Astrocyte (in vitro differentiated cells and primary cell): Measurements from ENCODE around the gene CAMKK2. TPM values are rescaled to one million over a fixed set of nuclear protein-coding genes. Genes with fewer than 3 reads are reported as not detected.

Source experiments
- DNase-seq: peaks from one replicate; pipeline ENCODE4 v3.0.0-alpha.2; 2010; ENCODE audit warnings: low read depth
- FAIRE-seq: peaks from 2 replicates; lab custom pipeline; 2011; peaks lifted over from hg19 to GRCh38; lab: Jason Lieb, UNC
- H2AFZ ChIP-seq: 2 replicates; pipeline ENCODE4 v1.6.0; 2012; ENCODE audit warnings: low read depth, low read length, inconsistent platforms
- H3K27ac ChIP-seq: 2 replicates; pipeline ENCODE4 v1.5.1; 2011; ENCODE audit warnings: low read depth, low read length, inconsistent platforms
- H3K27me3 ChIP-seq: 2 replicates; pipeline ENCODE4 v1.6.0; 2011; ENCODE audit warnings: low read length, inconsistent platforms; ENCODE audit not compliant: insufficient read depth
- H3K36me3 ChIP-seq: 2 replicates; pipeline ENCODE4 v1.5.1; 2011; ENCODE audit warnings: low read length, inconsistent platforms; ENCODE audit not compliant: insufficient read depth
- H3K4me1 ChIP-seq: 2 replicates; pipeline ENCODE4 v1.5.1; 2011; ENCODE audit warnings: low read length, inconsistent platforms; ENCODE audit not compliant: insufficient read depth
- H3K4me2 ChIP-seq: 2 replicates; pipeline ENCODE4 v1.6.0; 2012; ENCODE audit warnings: low read length, inconsistent platforms
- H3K4me3 ChIP-seq: 2 replicates; pipeline ENCODE4 v1.5.1; 2011; ENCODE audit warnings: low read depth, mild to moderate bottlenecking, low read length, inconsistent platforms; ENCODE audit not compliant: insufficient read depth
- H3K79me2 ChIP-seq: 2 replicates; pipeline ENCODE4 v1.6.0; 2012; ENCODE audit warnings: mild to moderate bottlenecking, low read length, inconsistent platforms; ENCODE audit not compliant: insufficient read depth
- H3K9ac ChIP-seq: 2 replicates; pipeline ENCODE4 v1.6.0; 2012; ENCODE audit warnings: mild to moderate bottlenecking, low read length, inconsistent platforms
- H3K9me3 ChIP-seq: 2 replicates; pipeline ENCODE4 v1.5.1; 2012; ENCODE audit warnings: low read depth, mild to moderate bottlenecking, low read length, inconsistent platforms; ENCODE audit not compliant: insufficient read depth
- H4K20me1 ChIP-seq: 2 replicates; pipeline ENCODE4 v1.6.0; 2012; ENCODE audit warnings: low read length, inconsistent platforms; ENCODE audit not compliant: insufficient read depth
- H3K27ac Mint-ChIP-seq: one replicate; pipeline ENCODE4 v1.8.0; 2021; ENCODE audit warnings: mild to moderate bottlenecking, mixed read lengths; ENCODE audit not compliant: unreplicated experiment
- H3K27me3 Mint-ChIP-seq: one replicate; pipeline ENCODE4 v1.8.0; 2021; ENCODE audit warnings: low read depth, mixed read lengths; ENCODE audit not compliant: unreplicated experiment
- H3K36me3 Mint-ChIP-seq: one replicate; pipeline ENCODE4 v1.8.0; 2021; ENCODE audit warnings: low read depth, mixed read lengths; ENCODE audit not compliant: unreplicated experiment
- H3K4me1 Mint-ChIP-seq: one replicate; pipeline ENCODE4 v1.8.0; 2021; ENCODE audit warnings: low read depth, mixed read lengths; ENCODE audit not compliant: unreplicated experiment
- H3K4me3 Mint-ChIP-seq: one replicate; pipeline ENCODE4 v1.8.0; 2021; ENCODE audit warnings: mild to moderate bottlenecking, moderate library complexity, mixed read lengths; ENCODE audit not compliant: unreplicated experiment
- H3K9me3 Mint-ChIP-seq: one replicate; pipeline ENCODE4 v1.8.0; 2021; ENCODE audit warnings: mild to moderate bottlenecking, mixed read lengths; ENCODE audit not compliant: unreplicated experiment
- CTCF ChIP-seq: IDR thresholded peaks from 2 replicates; pipeline ENCODE4 v1.5.1; 2011; ENCODE audit warnings: low read depth, mild to moderate bottlenecking, inconsistent platforms, low read length, moderate library complexity; ENCODE audit not compliant: insufficient read depth
- EZH2 ChIP-seq: IDR thresholded peaks from 2 replicates; pipeline ENCODE4 v1.6.1; 2012; ENCODE audit warnings: mild to moderate bottlenecking, low read length, inconsistent platforms; ENCODE audit not compliant: insufficient read depth
- total RNA-seq: library from RNA; stranded (reverse); gene quantifications from 2 replicates; pipeline ENCODE4 v1.2.1, GENCODE V29; 2021

The CAMKK2 gene
- total RNA-seq, 1 donor from 2014 or later: 22.0 TPM

GRCh38 chr12:121217761-121218160 lies 78.7 kb downstream of the CAMKK2 start:
- no peak for TF ChIP-seq CTCF
- no peak for TF ChIP-seq EZH2
- no peak overlapping the region for H3K4me3 ChIP-seq
- no peaks in the 10 kb centered on the region for H3K27me3 ChIP-seq
- no peak overlapping the region for H3K4me3 Mint-ChIP-seq
- peaks cover 9% of the 10 kb centered on the region for H4K20me1 ChIP-seq
- no peaks in the 10 kb centered on the region for H3K79me2 ChIP-seq
- no peaks in the 10 kb centered on the region for H3K27me3 Mint-ChIP-seq
- DNase-seq (no peak), FAIRE-seq (no peak)
- H3K27ac Mint-ChIP-seq: no peak overlapping the region
- H3K4me1 Mint-ChIP-seq: peaks cover 16% of the 10 kb centered on the region
- H3K4me1 ChIP-seq: peaks cover 9% of the 10 kb centered on the region
- no peak overlapping the region for H2AFZ ChIP-seq
- peaks cover 8% of the 10 kb centered on the region for H3K36me3 Mint-ChIP-seq
- no peak overlapping the region for H3K4me2 ChIP-seq
- no peaks in the 10 kb centered on the region for H3K9me3 Mint-ChIP-seq
- no peak overlapping the region for H3K9ac ChIP-seq
- H3K36me3 ChIP-seq: no peaks in the 10 kb centered on the region
- no peaks in the 10 kb centered on the region for H3K9me3 ChIP-seq
- no peak overlapping the region for H3K27ac ChIP-seq

GRCh38 chr12:121217063-121217462 lies 79.4 kb downstream of the CAMKK2 start:
- no peaks in the 10 kb centered on the region for H3K9me3 ChIP-seq
- Mint-ChIP-seq H3K27me3 (no peaks in the 10 kb centered on the region), H3K4me3 (no peak overlapping the region), H3K36me3 (peaks cover 7% of the 10 kb centered on the region), H3K27ac (no peak overlapping the region), H3K4me1 (peaks cover 16% of the 10 kb centered on the region), H3K9me3 (no peaks in the 10 kb centered on the region)
- no peak overlapping the region for H3K9ac ChIP-seq
- FAIRE-seq: no peak
- H3K27ac ChIP-seq: no peak overlapping the region
- H3K79me2 ChIP-seq: no peaks in the 10 kb centered on the region
- no peak overlapping the region for H3K4me3 ChIP-seq
- no peaks in the 10 kb centered on the region for H3K27me3 ChIP-seq
- H3K36me3 ChIP-seq: no peaks in the 10 kb centered on the region
- DNase-seq: no peak
- H4K20me1 ChIP-seq: peaks cover 9% of the 10 kb centered on the region
- H2AFZ ChIP-seq: no peak overlapping the region
- no peak for TF ChIP-seq CTCF
- no peak for TF ChIP-seq EZH2
- peaks cover 9% of the 10 kb centered on the region for H3K4me1 ChIP-seq
- H3K4me2 ChIP-seq: no peak overlapping the region

GRCh38 chr12:121216102-121216501 lies 80.4 kb downstream of the CAMKK2 start:
- peaks cover 9% of the 10 kb centered on the region for H3K4me1 ChIP-seq
- H3K9ac ChIP-seq: no peak overlapping the region
- FAIRE-seq: no peak
- no peaks in the 10 kb centered on the region for H3K27me3 ChIP-seq
- no peaks in the 10 kb centered on the region for H3K9me3 ChIP-seq
- Mint-ChIP-seq H3K27me3 (no peaks in the 10 kb centered on the region), H3K4me3 (no peak overlapping the region), H3K4me1 (peaks cover 16% of the 10 kb centered on the region), H3K27ac (no peak overlapping the region), H3K9me3 (no peaks in the 10 kb centered on the region), H3K36me3 (peaks cover 1% of the 10 kb centered on the region)
- H2AFZ ChIP-seq: no peak overlapping the region
- no peak overlapping the region for H3K27ac ChIP-seq
- H3K36me3 ChIP-seq: no peaks in the 10 kb centered on the region
- DNase-seq: no peak
- H3K79me2 ChIP-seq: no peaks in the 10 kb centered on the region
- TF ChIP-seq CTCF (no peak), EZH2 (no peak)
- no peak overlapping the region for H3K4me2 ChIP-seq
- H4K20me1 ChIP-seq: peaks cover 9% of the 10 kb centered on the region
- H3K4me3 ChIP-seq: no peak overlapping the region
